Ishikawa (cell line): Measurements from ENCODE around the gene CEMIP.
A peak's percentile ranks its signal among the peaks of the same experiment; 100 is the strongest.

Experiments
- CEBPB ChIP-seq: IDR thresholded peaks from 2 replicates; pipeline ENCODE4 v1.6.1; 2012
- CREB1 ChIP-seq: IDR thresholded peaks from 2 replicates; pipeline ENCODE4 v1.6.1; 2012; ENCODE audit warnings: low read depth
- EGR1 ChIP-seq: IDR thresholded peaks from 2 replicates; pipeline ENCODE4 v1.6.1; 2012
- EP300 ChIP-seq: IDR thresholded peaks from 2 replicates; pipeline ENCODE4 v1.6.1; 2012; ENCODE audit warnings: borderline replicate concordance
- FOXM1 ChIP-seq: IDR thresholded peaks from 2 replicates; pipeline ENCODE4 v1.6.1; 2012; ENCODE audit warnings: low read depth, borderline replicate concordance
- MAX ChIP-seq: IDR thresholded peaks from 2 replicates; pipeline ENCODE4 v1.6.1; 2012
- NFIC ChIP-seq: IDR thresholded peaks from 2 replicates; pipeline ENCODE4 v1.6.1; 2012
- RAD21 ChIP-seq: IDR thresholded peaks from 2 replicates; pipeline ENCODE4 v1.6.1; 2012; ENCODE audit warnings: low read depth
- TAF1 ChIP-seq: IDR thresholded peaks from 2 replicates; pipeline ENCODE4 v1.6.1; 2012; ENCODE audit warnings: low read depth, mild to moderate bottlenecking
- TCF12 ChIP-seq: IDR thresholded peaks from 2 replicates; pipeline ENCODE4 v1.6.1; 2012; ENCODE audit warnings: low read depth
- TEAD4 ChIP-seq: IDR thresholded peaks from 2 replicates; pipeline ENCODE4 v1.6.1; 2012
- YY1 ChIP-seq: IDR thresholded peaks from 2 replicates; pipeline ENCODE4 v1.6.1; 2012; ENCODE audit warnings: low read depth
- ZBTB7A ChIP-seq: IDR thresholded peaks from 2 replicates; pipeline ENCODE4 v1.6.1; 2012; ENCODE audit warnings: low read depth
- TF ChIP-seq, protein P1 (sequence below): IDR thresholded peaks from 2 replicates; pipeline ENCODE4 v1.6.1; 2012
- TF ChIP-seq, protein P2 (sequence below): IDR thresholded peaks from 2 replicates; pipeline ENCODE4 v1.6.1; 2012; ENCODE audit warnings: low read depth, mild to moderate bottlenecking

The CEMIP gene

GRCh38 chr15:80913541-80913940, 134.4 kb downstream of the CEMIP start:
- no peak for TF ChIP-seq CEBPB
- TF ChIP-seq FOXM1: no peak
- no peak for TF ChIP-seq CREB1
- TF ChIP-seq NFIC: no peak
- TF ChIP-seq TEAD4: no peak
- TF ChIP-seq TCF12: no peak
- no peak for TF ChIP-seq EGR1
- TF ChIP-seq, protein P1, sequence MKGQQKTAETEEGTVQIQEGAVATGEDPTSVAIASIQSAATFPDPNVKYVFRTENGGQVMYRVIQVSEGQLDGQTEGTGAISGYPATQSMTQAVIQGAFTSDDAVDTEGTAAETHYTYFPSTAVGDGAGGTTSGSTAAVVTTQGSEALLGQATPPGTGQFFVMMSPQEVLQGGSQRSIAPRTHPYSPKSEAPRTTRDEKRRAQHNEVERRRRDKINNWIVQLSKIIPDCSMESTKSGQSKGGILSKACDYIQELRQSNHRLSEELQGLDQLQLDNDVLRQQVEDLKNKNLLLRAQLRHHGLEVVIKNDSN: no peak
- TF ChIP-seq, protein P2, sequence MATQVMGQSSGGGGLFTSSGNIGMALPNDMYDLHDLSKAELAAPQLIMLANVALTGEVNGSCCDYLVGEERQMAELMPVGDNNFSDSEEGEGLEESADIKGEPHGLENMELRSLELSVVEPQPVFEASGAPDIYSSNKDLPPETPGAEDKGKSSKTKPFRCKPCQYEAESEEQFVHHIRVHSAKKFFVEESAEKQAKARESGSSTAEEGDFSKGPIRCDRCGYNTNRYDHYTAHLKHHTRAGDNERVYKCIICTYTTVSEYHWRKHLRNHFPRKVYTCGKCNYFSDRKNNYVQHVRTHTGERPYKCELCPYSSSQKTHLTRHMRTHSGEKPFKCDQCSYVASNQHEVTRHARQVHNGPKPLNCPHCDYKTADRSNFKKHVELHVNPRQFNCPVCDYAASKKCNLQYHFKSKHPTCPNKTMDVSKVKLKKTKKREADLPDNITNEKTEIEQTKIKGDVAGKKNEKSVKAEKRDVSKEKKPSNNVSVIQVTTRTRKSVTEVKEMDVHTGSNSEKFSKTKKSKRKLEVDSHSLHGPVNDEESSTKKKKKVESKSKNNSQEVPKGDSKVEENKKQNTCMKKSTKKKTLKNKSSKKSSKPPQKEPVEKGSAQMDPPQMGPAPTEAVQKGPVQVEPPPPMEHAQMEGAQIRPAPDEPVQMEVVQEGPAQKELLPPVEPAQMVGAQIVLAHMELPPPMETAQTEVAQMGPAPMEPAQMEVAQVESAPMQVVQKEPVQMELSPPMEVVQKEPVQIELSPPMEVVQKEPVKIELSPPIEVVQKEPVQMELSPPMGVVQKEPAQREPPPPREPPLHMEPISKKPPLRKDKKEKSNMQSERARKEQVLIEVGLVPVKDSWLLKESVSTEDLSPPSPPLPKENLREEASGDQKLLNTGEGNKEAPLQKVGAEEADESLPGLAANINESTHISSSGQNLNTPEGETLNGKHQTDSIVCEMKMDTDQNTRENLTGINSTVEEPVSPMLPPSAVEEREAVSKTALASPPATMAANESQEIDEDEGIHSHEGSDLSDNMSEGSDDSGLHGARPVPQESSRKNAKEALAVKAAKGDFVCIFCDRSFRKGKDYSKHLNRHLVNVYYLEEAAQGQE: no peak
- TF ChIP-seq TAF1: no peak
- TF ChIP-seq EP300: no peak
- TF ChIP-seq RAD21: no peak
- no peak for TF ChIP-seq YY1
- no peak for TF ChIP-seq ZBTB7A
- no peak for TF ChIP-seq MAX

GRCh38 chr15:80915472-80915871, 136.3 kb downstream of the CEMIP start:
- no peak for TF ChIP-seq TEAD4
- peak; percentile 46 for TF ChIP-seq RAD21

DNA sequence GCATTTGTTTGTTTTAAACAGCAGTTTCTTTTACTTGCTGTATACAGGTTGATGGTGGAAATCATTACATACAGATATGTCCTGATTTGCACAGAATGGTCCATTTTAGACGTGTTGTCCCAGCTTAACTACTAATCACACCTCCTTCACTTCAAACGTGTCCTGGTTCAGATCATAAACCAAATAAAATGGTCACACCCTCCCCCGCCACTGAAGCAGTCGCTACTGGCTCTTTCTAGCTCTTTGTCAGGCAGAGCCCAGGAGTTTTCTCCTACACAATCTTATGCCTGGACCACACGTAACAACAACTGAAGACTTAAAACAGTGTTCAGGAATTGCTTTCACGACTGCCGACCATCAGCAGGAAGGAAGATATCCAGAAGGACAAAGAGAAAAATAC, 136.9 kb downstream of the CEMIP start:
- TF ChIP-seq ZBTB7A (no peak), EP300 (no peak), TAF1 (no peak), MAX (no peak)

DNA sequence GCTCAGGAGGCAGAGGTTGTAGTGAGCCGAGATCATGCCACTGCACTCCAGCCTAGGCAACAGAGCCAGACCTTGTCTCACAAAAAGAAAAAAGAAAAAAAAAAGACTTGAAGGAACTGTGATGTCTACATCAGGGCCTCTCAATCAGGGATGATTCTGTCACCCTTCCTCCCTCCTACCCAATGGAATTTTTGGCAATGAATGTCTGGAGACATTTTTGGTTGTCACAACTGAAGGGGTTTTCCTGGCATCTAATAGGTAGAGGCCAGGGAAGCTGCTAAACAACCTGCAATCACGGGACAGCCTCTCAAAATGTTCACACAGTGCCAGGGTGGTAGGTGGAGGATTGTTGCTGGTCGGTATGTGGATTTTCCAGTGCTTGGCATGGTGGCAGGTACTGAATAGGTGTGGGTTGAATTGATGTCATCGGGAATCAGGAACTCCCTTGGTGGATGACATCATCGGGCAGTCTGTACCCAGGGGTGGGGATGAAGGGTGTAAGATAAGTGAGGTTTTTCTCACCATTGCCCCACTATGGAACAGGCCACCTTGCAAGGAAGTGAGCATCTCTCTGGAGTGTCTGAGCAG, 139.1 kb downstream of the CEMIP start:
- TF ChIP-seq CEBPB: no peak
- no peak for TF ChIP-seq TEAD4
- TF ChIP-seq CREB1: no peak
- TF ChIP-seq ZBTB7A: no peak
- TF ChIP-seq FOXM1: no peak

GRCh38 chr15:80920271-80920699, 141.1 kb downstream of the CEMIP start:
- TF ChIP-seq TEAD4: no peak
- no peak for TF ChIP-seq TAF1
- no peak for TF ChIP-seq EGR1
- TF ChIP-seq, protein P1: no peak
- no peak for TF ChIP-seq YY1

DNA sequence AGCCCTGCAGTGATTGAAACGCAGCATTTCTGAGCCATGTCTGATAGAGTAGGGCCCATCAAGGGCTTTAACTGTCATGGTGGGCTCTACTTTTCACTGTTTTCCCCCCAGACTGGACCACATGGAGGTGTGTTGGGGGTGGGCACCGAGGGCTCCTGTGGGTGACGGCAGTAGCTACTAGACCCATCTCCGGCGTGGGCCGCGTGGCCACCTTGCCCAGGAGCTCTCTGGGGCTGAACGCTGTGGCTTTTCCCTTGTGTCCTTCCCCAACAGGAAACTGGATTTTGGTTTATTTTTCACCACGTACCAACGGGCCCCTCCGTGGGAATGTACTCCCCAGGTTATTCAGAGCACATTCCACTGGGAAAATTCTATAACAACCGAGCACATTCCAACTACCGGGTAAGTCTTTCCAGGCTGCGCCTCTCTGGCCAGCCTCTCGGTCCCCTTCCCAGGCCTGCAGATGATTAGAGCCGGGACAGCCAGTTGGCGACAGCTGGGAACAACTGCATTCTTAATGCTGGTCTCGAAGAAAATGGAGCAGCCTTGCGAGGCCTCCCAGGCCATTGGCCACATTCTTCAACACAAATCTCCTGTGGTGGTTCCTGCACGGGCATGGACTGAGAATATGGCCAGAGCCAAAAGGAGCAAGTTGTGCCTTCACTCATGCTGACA, 142.7 kb downstream of the CEMIP start:
- TF ChIP-seq ZBTB7A (no peak), TCF12 (no peak), TEAD4 (no peak), EGR1 (no peak), EP300 (no peak), FOXM1 (no peak), TAF1 (no peak), YY1 (no peak), MAX (no peak), CREB1 (no peak), NFIC (no peak), CEBPB (no peak), RAD21 (no peak)
- TF ChIP-seq, protein P1: no peak
- TF ChIP-seq, protein P2: no peak
